ENCODE measurements around the gene IQSEC1.

IQSEC1 gene

DNA sequence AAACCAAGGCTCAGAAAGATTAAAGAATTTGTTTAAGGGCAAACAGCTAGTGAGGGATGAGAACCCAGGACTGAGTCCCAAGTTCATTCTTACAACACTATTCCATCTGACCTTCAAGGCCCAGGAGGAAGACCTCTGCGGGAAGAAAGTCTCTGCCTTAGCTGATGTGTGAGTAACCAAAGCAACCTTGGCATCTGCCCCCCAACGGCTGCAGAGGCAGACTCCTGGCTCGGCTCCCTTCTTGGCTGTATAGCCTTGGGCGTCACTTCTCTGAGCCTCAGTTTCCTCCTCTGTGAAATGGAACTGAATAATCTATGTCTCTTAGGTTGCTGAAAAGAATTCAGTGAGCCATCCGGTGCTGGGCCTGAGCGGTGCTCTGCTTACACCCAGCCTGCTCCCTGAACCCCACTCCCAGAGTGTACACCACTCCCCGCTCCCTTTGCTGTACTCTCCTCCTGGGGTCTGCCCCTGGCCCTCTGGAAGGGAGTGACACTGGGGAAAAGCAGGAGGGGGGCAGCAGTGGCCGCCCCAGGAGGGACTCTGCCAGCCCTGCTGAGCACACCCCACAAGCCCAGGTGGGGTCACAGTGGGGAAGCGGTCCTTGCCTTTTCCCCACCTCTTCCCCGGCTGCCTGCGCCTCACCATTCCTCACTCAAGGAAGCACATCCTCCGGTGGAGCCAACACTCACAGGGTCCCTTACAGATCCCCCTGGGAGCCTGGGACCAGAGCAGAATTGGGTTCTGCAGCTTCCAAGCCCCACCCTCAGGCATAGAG lies 97.3 kb downstream of the IQSEC1 start:
- Mint-ChIP-seq H3K27ac (no peak overlapping the region), H3K9me3 (ENCODE audit: low read depth) (no peaks in the 10 kb centered on the region), H3K4me1 (ENCODE audit: low read depth) (peaks cover 14% of the 10 kb centered on the region), H3K27me3 (no peaks in the 10 kb centered on the region), H3K36me3 (no peaks in the 10 kb centered on the region), H3K4me3 (no peak overlapping the region)

DNA sequence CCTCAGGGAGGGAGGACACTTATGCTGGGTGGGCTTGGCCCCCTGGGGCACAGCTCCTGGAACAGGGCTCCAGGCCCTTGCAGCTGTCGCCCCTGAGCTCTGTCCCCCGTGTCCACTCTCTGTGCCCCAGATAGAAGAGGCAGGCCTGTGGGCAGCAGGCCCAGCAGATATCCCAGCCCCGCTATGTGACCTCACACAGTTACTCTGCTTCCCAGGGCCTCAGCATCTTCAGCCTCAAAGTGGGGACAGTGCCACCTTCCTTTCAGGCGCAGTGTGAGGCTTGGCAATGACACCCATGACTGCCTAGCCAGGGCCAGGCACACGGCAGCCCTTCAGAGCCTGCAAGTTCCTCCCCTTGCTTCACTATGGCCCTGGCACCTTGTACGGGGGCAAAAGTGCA lies 98.4 kb downstream of the IQSEC1 start:
- H3K36me3 Mint-ChIP-seq = no peaks in the 10 kb centered on the region
- no peaks in the 10 kb centered on the region for H3K27me3 Mint-ChIP-seq
- no peak overlapping the region for H3K27ac Mint-ChIP-seq
- H3K9me3 Mint-ChIP-seq (ENCODE audit: low read depth) = no peaks in the 10 kb centered on the region
- no peak overlapping the region for H3K4me3 Mint-ChIP-seq
- H3K4me1 Mint-ChIP-seq (ENCODE audit: low read depth) = peaks cover 19% of the 10 kb centered on the region

DNA sequence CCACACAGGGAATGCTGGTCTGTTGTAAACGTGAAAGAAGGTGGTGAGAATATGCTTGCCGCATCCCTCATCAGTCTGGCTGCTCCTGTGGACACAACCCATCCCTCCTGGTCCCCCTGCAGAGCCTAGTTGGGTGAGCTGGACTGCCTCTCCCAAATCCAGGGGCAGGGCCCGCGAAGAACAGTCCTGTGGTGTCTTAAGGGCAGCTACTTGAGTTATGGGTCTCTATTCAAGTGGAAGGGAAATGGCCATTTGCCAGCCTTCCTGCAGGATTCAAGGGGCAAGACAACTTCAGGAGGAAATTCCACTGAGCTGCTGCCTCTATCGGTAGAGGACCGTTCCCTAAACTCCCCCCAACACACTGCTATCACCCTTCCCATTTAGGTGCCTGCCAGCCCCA lies 98.9 kb downstream of the IQSEC1 start:
- Mint-ChIP-seq H3K4me1 (ENCODE audit: low read depth) (peaks cover 20% of the 10 kb centered on the region), H3K36me3 (no peaks in the 10 kb centered on the region), H3K9me3 (ENCODE audit: low read depth) (no peaks in the 10 kb centered on the region), H3K27me3 (no peaks in the 10 kb centered on the region), H3K27ac (no peak overlapping the region), H3K4me3 (no peak overlapping the region)

DNA sequence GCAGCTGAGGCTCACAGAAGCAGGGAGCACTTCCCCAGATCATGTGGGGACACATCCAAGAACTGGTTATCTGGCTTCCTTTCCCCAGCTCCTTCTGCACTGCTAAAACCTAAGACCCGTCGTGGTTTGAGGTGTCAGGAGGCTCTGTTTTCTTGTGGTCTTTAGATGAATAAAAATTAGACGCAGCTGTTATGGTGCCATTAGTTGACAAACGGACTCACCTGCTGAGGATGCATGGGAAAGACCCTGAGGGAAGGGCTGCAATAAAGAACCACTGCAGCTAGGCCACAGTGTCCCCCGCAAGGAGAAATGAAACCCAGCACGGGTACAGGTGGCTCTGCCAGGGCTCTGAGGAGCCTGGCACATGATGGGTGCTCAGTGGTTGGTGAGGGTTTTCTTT lies 99.4 kb downstream of the IQSEC1 start:
- H3K4me3 Mint-ChIP-seq = no peak overlapping the region
- peaks cover 24% of the 10 kb centered on the region for H3K4me1 Mint-ChIP-seq (ENCODE audit: low read depth)
- H3K27me3 Mint-ChIP-seq = no peaks in the 10 kb centered on the region
- no peaks in the 10 kb centered on the region for H3K9me3 Mint-ChIP-seq (ENCODE audit: low read depth)
- H3K27ac Mint-ChIP-seq = no peak overlapping the region
- H3K36me3 Mint-ChIP-seq = no peaks in the 10 kb centered on the region

DNA sequence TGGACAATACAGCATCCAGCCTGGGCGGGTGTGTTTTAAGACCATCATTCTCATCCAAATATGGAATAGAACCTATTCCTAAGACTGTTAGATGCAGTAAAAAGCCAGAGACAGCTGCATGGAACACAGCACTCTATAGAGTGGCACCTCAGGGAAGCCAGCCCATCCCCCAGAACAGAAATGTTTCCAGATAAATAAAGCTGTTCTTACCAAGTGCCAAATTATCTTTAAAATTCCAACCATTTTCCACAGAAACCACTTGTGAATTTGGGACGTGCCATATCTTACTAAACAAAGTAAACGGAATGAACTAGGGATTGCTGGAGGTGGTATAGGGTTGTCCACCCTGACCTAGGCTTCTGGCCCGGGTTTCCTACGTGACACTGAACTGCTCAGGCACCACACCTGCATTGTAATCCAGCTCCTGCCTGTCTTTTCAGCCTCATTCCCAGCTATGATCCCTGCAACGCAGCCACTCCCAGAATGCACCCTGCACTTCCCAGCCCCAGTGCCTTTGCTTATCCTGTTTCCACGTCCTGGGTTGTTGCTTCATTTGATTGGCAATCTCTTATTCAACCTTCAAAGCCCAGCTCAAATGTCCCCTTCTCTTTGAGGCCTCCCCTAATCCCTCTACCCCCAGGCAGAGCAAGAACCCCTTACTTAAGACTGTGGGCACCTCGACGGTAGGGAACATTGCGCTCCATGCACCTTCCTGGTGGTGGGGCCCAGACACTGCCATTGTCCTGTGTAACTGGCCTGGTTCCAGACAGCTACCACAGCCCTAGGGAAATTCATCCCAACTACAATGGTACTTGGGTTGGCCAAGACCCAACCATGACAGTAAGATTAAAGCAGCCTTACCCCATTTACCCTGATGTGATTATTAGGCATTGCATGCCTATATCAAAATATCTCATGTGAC lies 100.2 kb downstream of the IQSEC1 start:
- H3K4me1 Mint-ChIP-seq (ENCODE audit: low read depth) = peaks cover 30% of the 10 kb centered on the region
- H3K36me3 Mint-ChIP-seq = no peaks in the 10 kb centered on the region
- no peaks in the 10 kb centered on the region for H3K9me3 Mint-ChIP-seq (ENCODE audit: low read depth)
- H3K27me3 Mint-ChIP-seq = no peaks in the 10 kb centered on the region
- H3K4me3 Mint-ChIP-seq = no peak overlapping the region
- H3K27ac Mint-ChIP-seq = no peak overlapping the region

DNA sequence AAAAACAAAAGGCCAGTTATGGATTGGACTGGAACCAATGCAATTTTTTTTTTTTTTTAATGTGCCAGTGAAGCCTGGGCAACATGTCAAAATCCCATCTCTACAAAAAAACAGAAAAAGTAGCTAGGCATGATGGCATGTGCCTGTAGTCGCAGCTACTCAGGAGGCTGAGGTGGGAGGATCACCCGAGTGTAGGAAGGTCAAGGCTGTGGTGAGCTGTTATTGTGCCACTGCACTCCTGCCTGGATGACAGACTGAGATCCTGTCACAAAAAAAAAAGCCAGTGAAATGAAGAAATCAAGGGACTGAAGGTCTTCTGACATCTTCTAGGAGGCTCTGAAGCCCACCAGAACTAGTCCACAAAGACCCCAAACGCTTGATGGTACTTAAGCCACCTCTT lies 101.2 kb downstream of the IQSEC1 start:
- Mint-ChIP-seq H3K9me3 (ENCODE audit: low read depth) (no peaks in the 10 kb centered on the region), H3K36me3 (no peaks in the 10 kb centered on the region), H3K4me3 (no peak overlapping the region), H3K4me1 (ENCODE audit: low read depth) (peaks cover 31% of the 10 kb centered on the region), H3K27ac (no peak overlapping the region), H3K27me3 (no peaks in the 10 kb centered on the region)

DNA sequence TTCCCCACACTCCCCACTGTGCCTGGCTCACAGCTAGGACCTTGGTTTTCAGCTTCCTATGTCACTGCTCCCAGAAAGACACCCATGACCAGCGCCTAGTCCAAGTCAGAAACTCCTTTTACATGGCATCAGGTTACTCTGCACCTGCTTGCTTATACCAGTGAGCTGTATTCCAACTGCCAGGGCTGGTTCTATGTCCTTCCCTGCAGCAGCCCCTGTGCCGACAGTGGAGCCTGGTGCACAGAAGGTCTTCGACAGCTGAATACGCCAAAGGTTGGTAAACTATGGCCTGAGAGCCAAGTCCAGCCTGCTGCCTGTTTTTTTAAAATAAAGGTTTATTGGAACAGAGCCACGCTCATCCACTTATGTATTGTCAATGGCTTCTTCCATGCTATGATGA lies 102.5 kb downstream of the IQSEC1 start:
- peaks cover 40% of the 10 kb centered on the region for H3K4me1 Mint-ChIP-seq (ENCODE audit: low read depth)
- no peaks in the 10 kb centered on the region for H3K36me3 Mint-ChIP-seq
- no peak overlapping the region for H3K27ac Mint-ChIP-seq

DNA sequence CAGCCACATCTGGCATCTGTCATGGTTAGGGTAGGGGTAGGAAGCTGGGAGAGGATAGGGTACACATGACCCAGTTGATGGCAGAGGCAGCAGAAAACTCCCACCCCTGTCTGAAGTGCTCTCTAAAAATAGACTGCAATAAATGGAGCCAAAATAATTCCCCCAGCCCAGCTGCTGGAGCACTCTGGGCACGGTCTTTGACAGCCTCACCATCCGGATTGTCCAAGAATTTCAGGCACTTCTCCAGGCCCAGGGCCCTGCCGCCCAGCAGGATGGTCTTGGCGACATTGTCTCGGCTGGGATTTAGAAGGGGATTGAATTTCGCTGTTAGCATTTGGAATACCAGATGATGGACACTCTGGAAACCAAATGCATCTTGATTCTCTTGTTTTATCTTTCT lies 103.7 kb downstream of the IQSEC1 start:
- no peaks in the 10 kb centered on the region for H3K36me3 Mint-ChIP-seq
- H3K27ac Mint-ChIP-seq = no peak overlapping the region
- peaks cover 47% of the 10 kb centered on the region for H3K4me1 Mint-ChIP-seq (ENCODE audit: low read depth)
- H3K9me3 Mint-ChIP-seq (ENCODE audit: low read depth) = no peaks in the 10 kb centered on the region
- H3K27me3 Mint-ChIP-seq = no peaks in the 10 kb centered on the region
- peak overlapping the region; percentile 87 for H3K4me3 Mint-ChIP-seq

More for the DNA sequence above, 102.5 kb downstream of the IQSEC1 start:
- Mint-ChIP-seq H3K27me3 (no peaks in the 10 kb centered on the region), H3K4me3 (no peak overlapping the region), H3K9me3 (ENCODE audit: low read depth) (no peaks in the 10 kb centered on the region)

DNA sequence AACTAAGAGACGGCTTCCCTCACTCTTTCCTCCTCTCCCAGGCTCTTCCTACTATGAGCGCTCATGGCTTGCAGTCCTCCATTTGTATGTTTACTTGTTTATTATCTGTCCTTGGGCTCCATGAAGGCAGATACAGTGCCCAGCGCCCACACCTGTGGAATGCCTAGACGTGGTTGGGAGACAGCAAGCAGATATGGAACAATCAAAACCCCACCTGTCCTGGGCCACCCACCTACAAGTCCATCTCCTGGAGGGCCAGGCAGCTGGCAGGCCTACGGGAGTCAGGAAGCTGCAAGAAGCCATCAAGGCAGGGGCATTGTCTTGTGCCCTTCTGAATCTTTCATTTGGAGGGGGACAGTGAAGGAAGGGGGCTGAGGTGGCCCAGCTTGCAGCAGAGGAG lies 104.7 kb downstream of the IQSEC1 start:
- no peaks in the 10 kb centered on the region for H3K36me3 Mint-ChIP-seq
- peaks cover 56% of the 10 kb centered on the region for H3K4me1 Mint-ChIP-seq (ENCODE audit: low read depth)
- no peaks in the 10 kb centered on the region for H3K27me3 Mint-ChIP-seq
- peak overlapping the region; percentile 87 for H3K4me3 Mint-ChIP-seq
- no peaks in the 10 kb centered on the region for H3K9me3 Mint-ChIP-seq (ENCODE audit: low read depth)
- no peak overlapping the region for H3K27ac Mint-ChIP-seq

DNA sequence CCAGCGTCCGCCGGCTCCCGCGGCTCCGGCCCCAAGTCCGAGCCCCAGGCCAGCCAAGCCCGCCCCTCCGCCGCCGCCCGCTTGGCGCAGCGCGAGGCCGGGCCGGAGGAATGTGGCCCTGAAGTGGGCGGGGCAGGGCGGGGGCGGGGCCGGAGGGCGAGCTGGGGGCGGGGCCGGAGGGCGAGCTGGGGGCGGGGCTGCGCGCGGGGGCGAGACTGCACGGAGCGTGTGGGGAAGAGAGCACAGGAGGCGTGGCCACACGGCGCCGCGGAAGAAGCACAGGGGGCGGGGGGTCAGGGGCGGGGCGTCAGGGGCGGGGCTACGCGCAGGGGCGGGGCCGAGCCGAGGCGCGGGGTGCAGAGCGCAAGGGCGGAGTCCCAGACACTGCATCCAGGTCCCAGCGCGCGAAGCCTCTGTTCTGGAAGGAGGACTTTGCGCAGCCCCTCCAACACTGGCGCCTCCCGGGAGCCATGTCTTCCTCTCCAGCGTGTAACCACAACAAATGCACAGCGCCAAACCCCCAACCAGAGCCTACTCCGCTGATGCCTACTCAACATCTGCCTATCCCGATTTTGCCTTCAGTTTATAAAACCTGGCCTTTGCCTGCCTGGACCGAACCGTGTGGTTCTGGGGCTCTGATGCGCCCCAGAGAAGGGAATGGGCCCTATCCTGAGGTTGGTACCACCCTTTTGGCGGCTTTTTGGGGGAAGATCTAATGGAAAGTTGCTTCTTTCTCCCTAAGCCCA lies 105.5 kb downstream of the IQSEC1 start:
- H3K27ac Mint-ChIP-seq = no peak overlapping the region
- no peaks in the 10 kb centered on the region for H3K36me3 Mint-ChIP-seq
- H3K9me3 Mint-ChIP-seq (ENCODE audit: low read depth) = no peaks in the 10 kb centered on the region
- peaks cover 63% of the 10 kb centered on the region for H3K4me1 Mint-ChIP-seq (ENCODE audit: low read depth)
- peak overlapping the region; percentile 87 for H3K4me3 Mint-ChIP-seq
- no peaks in the 10 kb centered on the region for H3K27me3 Mint-ChIP-seq

DNA sequence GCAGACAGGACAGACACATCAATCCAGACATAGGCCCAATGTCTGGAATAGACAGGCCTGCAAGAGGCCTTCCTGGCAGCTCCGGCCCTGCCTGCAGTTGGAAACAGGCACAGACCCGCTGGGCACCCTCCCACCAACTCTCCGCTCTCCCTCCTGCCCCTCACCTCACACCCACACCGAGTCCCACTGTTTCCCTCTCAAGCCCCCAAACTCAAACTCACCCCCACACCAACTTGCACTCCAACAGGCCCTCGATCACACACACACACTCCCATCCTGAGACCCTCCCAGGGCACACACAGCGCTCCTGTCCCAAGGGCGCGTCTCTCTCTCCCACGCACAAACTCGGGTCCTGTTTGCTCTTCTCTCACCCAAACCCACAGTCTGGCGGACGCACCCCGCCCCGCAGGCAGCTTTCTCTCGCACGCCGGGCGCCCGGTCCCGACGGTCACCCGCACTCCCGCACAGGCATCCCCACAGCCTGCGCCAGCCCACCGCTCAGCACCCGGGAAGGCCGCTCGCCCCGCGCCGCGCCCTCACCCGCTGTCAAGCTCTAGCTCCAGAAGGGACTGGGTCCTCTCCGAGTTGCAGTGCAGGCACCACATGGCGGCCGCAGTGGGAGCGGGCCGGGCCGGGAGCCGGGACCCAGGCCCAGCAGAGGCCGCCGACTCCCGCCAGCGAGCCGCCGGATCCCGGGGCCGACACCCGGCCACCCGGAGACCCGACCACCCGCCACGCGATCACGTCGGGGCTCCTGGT lies 106.2 kb downstream of the IQSEC1 start:
- peaks cover 70% of the 10 kb centered on the region for H3K4me1 Mint-ChIP-seq (ENCODE audit: low read depth)
- no peaks in the 10 kb centered on the region for H3K9me3 Mint-ChIP-seq (ENCODE audit: low read depth)
- peak overlapping the region; percentile 86 for H3K4me3 Mint-ChIP-seq
- no peaks in the 10 kb centered on the region for H3K36me3 Mint-ChIP-seq
- peak overlapping the region; percentile 46 for H3K27ac Mint-ChIP-seq
- no peaks in the 10 kb centered on the region for H3K27me3 Mint-ChIP-seq

DNA sequence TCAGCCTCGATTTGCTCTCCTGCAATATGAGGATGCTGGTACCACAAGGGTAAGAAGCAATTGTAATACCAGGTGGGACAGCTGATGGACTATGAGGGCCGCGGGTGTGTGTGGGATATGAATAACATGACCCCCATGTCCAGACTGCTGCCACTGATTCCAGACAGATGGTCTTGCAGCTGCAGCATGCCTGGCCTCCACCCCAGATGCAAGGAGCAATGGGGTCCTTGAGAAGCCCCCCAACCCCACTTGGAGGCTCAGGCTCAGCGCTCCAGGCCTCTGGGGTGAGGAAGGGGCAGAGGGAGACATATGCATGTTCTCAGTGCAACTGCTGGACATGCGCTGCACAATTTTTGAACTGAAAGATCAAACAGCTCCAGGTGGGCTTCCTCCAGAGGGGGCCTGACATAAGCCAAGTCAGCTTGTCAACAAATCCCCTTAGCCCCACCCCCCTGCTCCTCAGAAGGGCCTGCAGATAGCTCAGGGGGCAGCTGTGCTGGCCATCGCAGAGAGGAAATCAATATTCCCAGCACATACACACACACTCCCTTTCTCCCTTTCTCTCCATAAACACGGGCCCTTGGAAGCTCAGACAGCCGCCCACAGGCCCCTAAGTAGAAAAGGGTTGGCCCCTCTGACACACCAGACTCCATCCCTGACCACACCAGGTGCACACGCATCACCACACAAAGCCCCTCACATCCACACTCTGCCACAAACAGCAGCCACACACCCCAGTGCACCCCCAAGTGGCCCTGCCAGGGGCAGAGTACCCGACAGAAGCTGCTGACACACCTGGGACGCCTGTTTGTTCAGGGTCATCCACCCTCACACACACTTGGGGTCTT lies 107.0 kb downstream of the IQSEC1 start:
- H3K27ac Mint-ChIP-seq = peak overlapping the region; percentile 46
- no peaks in the 10 kb centered on the region for H3K36me3 Mint-ChIP-seq
- H3K27me3 Mint-ChIP-seq = no peaks in the 10 kb centered on the region
- peaks cover 77% of the 10 kb centered on the region for H3K4me1 Mint-ChIP-seq (ENCODE audit: low read depth)
- peak overlapping the region; percentile 86 for H3K4me3 Mint-ChIP-seq
- no peaks in the 10 kb centered on the region for H3K9me3 Mint-ChIP-seq (ENCODE audit: low read depth)

DNA sequence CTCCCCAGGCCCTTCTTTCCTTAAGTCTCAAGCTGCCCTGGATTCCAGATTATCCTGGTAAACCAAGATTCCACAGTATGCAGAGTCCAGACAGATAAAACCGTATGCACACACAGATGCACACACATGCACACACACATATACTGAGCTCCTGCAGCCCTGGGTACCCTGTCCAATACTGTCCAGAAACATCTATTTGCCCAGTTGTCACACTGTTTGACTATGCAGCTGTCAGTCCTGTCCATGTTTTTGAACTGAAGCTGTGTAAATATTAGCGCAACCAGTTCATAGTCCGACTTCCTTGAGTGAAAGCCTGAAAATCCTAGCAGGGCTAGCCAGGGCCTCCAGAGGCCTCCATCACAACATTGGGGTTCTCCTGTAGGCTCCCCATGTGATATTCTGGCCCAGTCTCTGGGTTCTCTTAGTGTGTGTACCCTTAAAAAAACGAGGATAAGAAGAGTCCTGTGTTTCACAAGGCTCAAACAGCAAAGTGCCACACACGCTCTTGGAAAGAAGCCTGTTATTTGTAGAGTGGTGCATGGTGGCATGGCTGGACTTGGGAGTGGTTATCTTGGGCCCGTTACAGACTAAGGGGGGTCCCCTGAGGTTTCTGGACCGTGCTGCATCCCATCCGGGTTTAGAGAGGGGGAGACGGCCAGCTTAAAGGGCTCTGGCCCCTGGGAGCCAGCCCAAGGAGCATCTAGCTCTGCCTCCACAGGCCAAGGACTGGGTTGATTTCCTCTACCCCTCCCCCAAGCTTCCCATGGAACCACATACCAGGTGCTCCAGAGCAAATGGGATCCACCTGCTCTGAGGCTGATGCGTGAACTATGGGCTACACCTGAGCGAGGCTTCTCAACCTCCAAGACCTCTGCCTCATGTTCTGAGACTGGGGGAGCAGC lies 108.3 kb downstream of the IQSEC1 start:
- no peaks in the 10 kb centered on the region for H3K27me3 Mint-ChIP-seq
- H3K4me1 Mint-ChIP-seq (ENCODE audit: low read depth) = peaks cover 82% of the 10 kb centered on the region
- no peaks in the 10 kb centered on the region for H3K36me3 Mint-ChIP-seq
- H3K4me3 Mint-ChIP-seq = peak overlapping the region; percentile 86
- no peaks in the 10 kb centered on the region for H3K9me3 Mint-ChIP-seq (ENCODE audit: low read depth)
- no peak overlapping the region for H3K27ac Mint-ChIP-seq

Measured in activated naive CD8-positive, alpha-beta T cell (primary cell).